KBM-7 (cell line): ENCODE data around the gene TRIM39.

Experiments
- DNase-seq: peaks from one replicate; pipeline ENCODE4 v3.0.0-alpha.2; 2015
- in situ Hi-C: fragments of 300-500 bp; cut with MboI; formaldehyde crosslinking; loops from 2 replicates; pipeline ENCODE4 v1.14.3; 2020; ENCODE audit warnings: low sequenced_read_pairs, low pct_unique_long_range_greater_than_20kb, mixed read lengths

Gene TRIM39

GRCh38 chr6:30325150-30325872 lies 1.4 kb upstream of the TRIM39 start:
- no peak for DNase-seq
- in situ Hi-C loops: no loop called here

- peak; percentile 87 for DNase-seq
- in situ Hi-C loops: no loop called here
Measured at GRCh38 chr6:30325873-30326525, 728 bp upstream of the TRIM39 start.

- in situ Hi-C loops: no loop called here
- no peak for DNase-seq
Measured at GRCh38 chr6:30327232-30327746, 562 bp downstream of the TRIM39 start.

GRCh38 chr6:30328397-30328796 lies 1.7 kb downstream of the TRIM39 start:
- DNase-seq: no peak
- in situ Hi-C loops: no loop called here

GRCh38 chr6:30329331-30329730 lies 2.6 kb downstream of the TRIM39 start:
- DNase-seq: no peak
- in situ Hi-C loops: no loop called here

GRCh38 chr6:30331981-30332380 lies 5.3 kb downstream of the TRIM39 start:
- DNase-seq: no peak
- in situ Hi-C loops: no loop called here

- in situ Hi-C loops: no loop called here
- DNase-seq: no peak
Measured at GRCh38 chr6:30334075-30334783, 7.5 kb downstream of the TRIM39 start.

GRCh38 chr6:30340589-30341054 lies 13.9 kb downstream of the TRIM39 start:
- no peak for DNase-seq
- in situ Hi-C loops: no loop called here

- DNase-seq: no peak
- in situ Hi-C loops: no loop called here
Measured at GRCh38 chr6:30341218-30341617, 14.5 kb downstream of the TRIM39 start.

GRCh38 chr6:30341728-30342127 lies 15.0 kb downstream of the TRIM39 start:
- in situ Hi-C loops: no loop called here
- DNase-seq: no peak

GRCh38 chr6:30344191-30344867 lies 17.6 kb downstream of the TRIM39 start:
- in situ Hi-C loops: no loop called here
- no peak for DNase-seq

- peak; percentile 81 for DNase-seq
- in situ Hi-C loops: no loop called here
Measured at GRCh38 chr6:30344868-30345671, 18.3 kb downstream of the TRIM39 start, which contains the start of gene RPP21. Gene RPP21, plus strand, starts transcription at chr6:30345156. Its CDS starts 16 bp downstream, at chr6:30345172.

GRCh38 chr6:30345852-30346251 lies 19.1 kb downstream of the TRIM39 start:
- in situ Hi-C loops: no loop called here
- DNase-seq: no peak

GRCh38 chr6:30348957-30349356 lies 22.2 kb downstream of the TRIM39 start:
- DNase-seq: peak; percentile 26
- in situ Hi-C loops: no loop called here

- in situ Hi-C loops: no loop called here
- DNase-seq: no peak
Measured at GRCh38 chr6:30349421-30350177, 22.9 kb downstream of the TRIM39 start.

GRCh38 chr6:30350524-30350923 lies 23.8 kb downstream of the TRIM39 start:
- in situ Hi-C loops: no loop called here

GRCh38 chr6:30352550-30352949 lies 25.8 kb downstream of the TRIM39 start:
- in situ Hi-C loops: no loop called here

More at GRCh38 chr6:30350524-30350923, 23.8 kb downstream of the TRIM39 start:
- DNase-seq: no peak

GRCh38 chr6:30355281-30355680 lies 28.6 kb downstream of the TRIM39 start:
- in situ Hi-C loops: no loop called here
- no peak for DNase-seq

More at GRCh38 chr6:30352550-30352949, 25.8 kb downstream of the TRIM39 start:
- no peak for DNase-seq
